Activated naive CD4-positive, alpha-beta T cell treated with anti-CD3 and anti-CD28 coated beads, Interleukin-2, amount 50 U/mL, for 24 hours (primary cell): ENCODE data around the gene DFFB.
A peak's percentile ranks its signal among the peaks of the same experiment; 100 is the strongest.

Source experiments
- H3K27ac Mint-ChIP-seq: one replicate; pipeline ENCODE4 v1.8.0; 2021; ENCODE audit warnings: mild to moderate bottlenecking, mixed read lengths
- H3K27me3 Mint-ChIP-seq: one replicate; pipeline ENCODE4 v1.8.0; 2021; ENCODE audit warnings: mixed read lengths
- H3K36me3 Mint-ChIP-seq: one replicate; pipeline ENCODE4 v1.8.0; 2021; ENCODE audit warnings: mixed read lengths
- H3K4me1 Mint-ChIP-seq: one replicate; pipeline ENCODE4 v1.8.0; 2021; ENCODE audit warnings: mixed read lengths
- H3K4me3 Mint-ChIP-seq: one replicate; pipeline ENCODE4 v1.8.0; 2021; ENCODE audit warnings: mild to moderate bottlenecking, mixed read lengths
- H3K9me3 Mint-ChIP-seq: one replicate; pipeline ENCODE4 v1.8.0; 2021; ENCODE audit warnings: mixed read lengths

DFFB gene

DNA sequence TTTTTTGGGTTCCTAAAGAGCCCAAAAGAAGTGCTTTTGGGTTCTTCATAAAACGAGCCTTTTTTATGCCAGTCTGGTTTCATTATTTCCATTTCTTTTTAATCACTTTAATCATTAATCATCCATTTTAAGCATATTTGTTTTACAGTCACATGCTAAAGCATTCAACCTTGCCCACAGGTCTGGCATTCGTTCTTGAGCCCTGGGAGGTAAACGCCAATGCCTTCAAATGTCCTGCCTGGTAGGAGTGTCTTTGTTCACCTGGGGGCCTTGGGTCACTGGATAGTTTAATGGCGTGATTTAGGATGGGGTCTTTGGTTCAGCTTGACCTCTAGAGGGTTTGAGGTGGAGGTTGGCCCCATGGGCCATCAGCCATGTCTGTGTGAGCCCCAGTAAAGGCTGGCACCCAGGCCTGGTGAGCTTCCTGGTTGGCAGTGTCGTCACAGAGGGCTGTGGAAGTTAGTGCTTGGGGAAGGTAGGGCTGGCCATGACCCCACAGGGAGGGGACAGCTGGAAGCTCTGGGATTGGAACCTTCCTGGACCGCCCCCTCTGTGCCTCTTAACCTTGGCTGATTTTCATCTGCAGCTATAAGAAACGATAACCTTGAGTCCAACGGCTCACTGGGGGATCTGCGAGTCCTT is 22.6 kb downstream of the DFFB start:
- no peaks in the 10 kb centered on the region for H3K27me3 Mint-ChIP-seq
- H3K9me3 Mint-ChIP-seq, result no peaks in the 10 kb centered on the region
- no peaks in the 10 kb centered on the region for H3K4me1 Mint-ChIP-seq
- no peak overlapping the region for H3K4me3 Mint-ChIP-seq
- H3K27ac Mint-ChIP-seq, result no peak overlapping the region
- H3K36me3 Mint-ChIP-seq, result peaks cover 21% of the 10 kb centered on the region

- Mint-ChIP-seq H3K27me3 (no peaks in the 10 kb centered on the region), H3K4me3 (no peak overlapping the region), H3K36me3 (peaks cover 22% of the 10 kb centered on the region), H3K9me3 (no peaks in the 10 kb centered on the region), H3K27ac (peak overlapping the region; percentile 80), H3K4me1 (no peaks in the 10 kb centered on the region)
Measured at GRCh38 chr1:3880429-3881192, 23.3 kb downstream of the DFFB start.

DNA sequence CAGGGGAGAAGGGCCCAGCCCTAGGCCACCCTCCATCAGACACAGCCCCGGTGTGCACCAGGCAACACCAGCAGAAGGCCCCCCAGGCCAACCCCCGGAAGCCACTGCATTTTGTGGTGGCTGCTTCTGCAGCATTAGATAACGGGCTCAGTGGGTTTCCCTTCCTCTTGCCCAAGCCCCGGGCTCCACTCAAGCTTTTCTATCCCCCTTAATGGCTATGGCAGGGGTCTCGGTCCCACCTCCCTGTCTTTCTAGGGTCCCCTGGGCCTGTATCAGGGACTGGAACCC is 23.9 kb downstream of the DFFB start:
- Mint-ChIP-seq H3K27ac (no peak overlapping the region), H3K4me1 (no peaks in the 10 kb centered on the region), H3K9me3 (no peaks in the 10 kb centered on the region), H3K4me3 (no peak overlapping the region), H3K36me3 (peaks cover 22% of the 10 kb centered on the region), H3K27me3 (no peaks in the 10 kb centered on the region)

DNA sequence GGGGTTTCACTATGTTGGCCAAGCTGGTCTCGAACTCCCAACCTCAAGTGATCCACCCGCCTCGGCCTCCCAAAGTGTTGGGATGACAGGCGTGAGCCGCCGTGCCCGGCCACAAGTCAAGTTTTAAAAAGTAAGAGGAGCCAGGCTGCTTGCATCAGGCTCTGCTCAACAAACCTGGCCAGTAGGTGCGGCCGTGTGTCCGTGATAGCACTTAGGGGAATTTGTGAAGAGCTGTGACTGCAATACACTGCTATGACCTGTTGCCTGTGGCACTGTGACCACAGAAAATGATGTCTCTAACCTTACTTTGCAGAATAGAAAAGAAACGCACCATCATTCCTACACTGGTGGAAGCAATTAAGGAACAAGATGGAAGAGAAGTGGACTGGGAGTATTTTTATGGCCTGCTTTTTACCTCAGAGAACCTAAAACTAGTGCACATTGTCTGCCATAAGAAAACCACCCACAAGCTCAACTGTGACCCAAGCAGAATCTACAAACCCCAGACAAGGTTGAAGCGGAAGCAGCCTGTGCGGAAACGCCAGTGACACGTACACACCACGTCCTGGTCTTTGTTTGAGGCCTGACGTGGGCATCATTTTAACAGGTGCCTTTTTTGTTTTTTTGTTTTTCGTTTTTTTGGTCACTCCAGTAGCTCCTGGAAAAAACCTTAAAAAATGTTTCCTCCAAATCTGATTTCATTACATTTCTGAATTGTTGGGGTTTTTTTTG is 26.1 kb downstream of the DFFB start:
- peaks cover 19% of the 10 kb centered on the region for H3K36me3 Mint-ChIP-seq

DNA sequence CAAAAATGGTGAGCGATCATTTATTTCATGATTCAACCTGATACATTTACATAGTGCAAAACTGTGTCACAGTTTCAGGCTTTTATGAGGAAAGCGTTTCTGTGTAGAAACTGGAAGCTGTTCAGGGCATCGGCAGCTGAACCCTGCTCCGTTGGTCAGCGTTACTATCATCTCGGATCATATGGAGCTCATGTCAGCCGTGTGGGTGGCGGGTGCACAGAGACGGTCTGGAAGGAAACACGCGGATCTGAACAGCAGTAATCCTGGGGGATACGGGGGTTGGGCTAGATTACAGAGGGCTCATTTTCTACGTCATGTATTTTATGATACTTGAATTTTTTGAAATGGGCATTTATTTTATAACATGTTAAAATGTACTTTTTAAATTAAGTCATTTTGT is 27.7 kb downstream of the DFFB start:
- peaks cover 12% of the 10 kb centered on the region for H3K36me3 Mint-ChIP-seq
- no peaks in the 10 kb centered on the region for H3K9me3 Mint-ChIP-seq
- H3K4me3 Mint-ChIP-seq, result no peak overlapping the region
- H3K4me1 Mint-ChIP-seq, result peaks cover 4% of the 10 kb centered on the region
- no peak overlapping the region for H3K27ac Mint-ChIP-seq
- H3K27me3 Mint-ChIP-seq, result no peaks in the 10 kb centered on the region

More for the DNA sequence above, 26.1 kb downstream of the DFFB start:
- Mint-ChIP-seq H3K4me1 (no peaks in the 10 kb centered on the region), H3K9me3 (no peaks in the 10 kb centered on the region), H3K27ac (no peak overlapping the region), H3K27me3 (no peaks in the 10 kb centered on the region), H3K4me3 (peak overlapping the region; percentile 2)

- H3K9me3 Mint-ChIP-seq, result no peaks in the 10 kb centered on the region
- no peaks in the 10 kb centered on the region for H3K27me3 Mint-ChIP-seq
- peaks cover 7% of the 10 kb centered on the region for H3K4me1 Mint-ChIP-seq
- H3K36me3 Mint-ChIP-seq, result peaks cover 15% of the 10 kb centered on the region
- no peak overlapping the region for H3K27ac Mint-ChIP-seq
- no peak overlapping the region for H3K4me3 Mint-ChIP-seq
Measured at GRCh38 chr1:3885611-3886010, 28.3 kb downstream of the DFFB start.

DNA sequence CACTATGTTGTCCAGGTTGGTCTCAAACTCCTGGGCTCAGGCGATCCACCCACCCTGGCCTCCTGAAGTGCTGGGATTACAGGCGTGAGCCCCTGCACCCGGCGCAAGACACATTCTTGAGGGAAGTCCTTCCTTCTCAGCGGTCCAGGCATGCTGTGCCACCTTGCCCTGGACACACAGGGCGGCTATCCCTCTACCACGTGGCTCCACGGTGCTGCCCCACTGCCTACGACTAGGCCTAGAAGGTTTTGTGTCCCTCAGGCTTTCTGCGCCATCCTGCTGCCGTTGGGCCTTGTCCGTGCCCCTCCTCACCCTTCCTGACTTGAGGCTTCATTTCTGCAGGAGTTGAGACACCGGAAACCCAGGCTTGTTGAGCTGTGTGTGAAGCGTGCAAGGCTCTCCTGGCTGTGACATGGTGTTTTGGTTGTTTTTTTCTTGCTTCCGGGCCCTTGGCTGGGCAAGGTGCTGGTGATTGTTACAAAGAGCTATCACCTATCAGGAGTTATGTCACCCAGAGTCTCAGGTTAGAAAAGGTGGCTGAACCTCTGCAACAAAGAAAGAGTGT is 28.9 kb downstream of the DFFB start:
- H3K27ac Mint-ChIP-seq, result no peak overlapping the region
- peaks cover 15% of the 10 kb centered on the region for H3K36me3 Mint-ChIP-seq
- H3K4me3 Mint-ChIP-seq, result no peak overlapping the region
- no peaks in the 10 kb centered on the region for H3K9me3 Mint-ChIP-seq
- H3K27me3 Mint-ChIP-seq, result no peaks in the 10 kb centered on the region
- H3K4me1 Mint-ChIP-seq, result peaks cover 12% of the 10 kb centered on the region

DNA sequence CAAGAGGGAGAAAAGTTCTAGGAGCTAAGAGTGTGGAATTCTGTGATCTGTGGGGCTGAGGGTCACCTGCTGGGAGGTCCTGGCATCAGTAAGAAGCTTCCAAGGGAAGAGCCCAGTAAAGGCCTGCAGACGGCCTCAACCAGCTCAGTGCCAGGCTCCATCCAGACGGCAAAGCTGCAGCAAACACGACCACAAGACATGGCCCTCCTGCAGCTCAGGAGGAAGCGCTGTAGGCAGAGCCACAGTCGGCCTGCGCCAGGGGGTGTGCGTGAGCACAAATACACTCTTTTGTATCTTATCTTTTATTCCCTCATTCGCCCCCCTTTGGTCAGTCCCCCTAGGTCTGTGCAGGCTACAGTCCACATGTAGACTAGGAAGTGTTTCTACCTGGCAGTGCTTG is 29.4 kb downstream of the DFFB start:
- Mint-ChIP-seq H3K4me1 (peaks cover 12% of the 10 kb centered on the region), H3K36me3 (peaks cover 15% of the 10 kb centered on the region), H3K27ac (no peak overlapping the region), H3K27me3 (no peaks in the 10 kb centered on the region), H3K4me3 (no peak overlapping the region), H3K9me3 (no peaks in the 10 kb centered on the region)

DNA sequence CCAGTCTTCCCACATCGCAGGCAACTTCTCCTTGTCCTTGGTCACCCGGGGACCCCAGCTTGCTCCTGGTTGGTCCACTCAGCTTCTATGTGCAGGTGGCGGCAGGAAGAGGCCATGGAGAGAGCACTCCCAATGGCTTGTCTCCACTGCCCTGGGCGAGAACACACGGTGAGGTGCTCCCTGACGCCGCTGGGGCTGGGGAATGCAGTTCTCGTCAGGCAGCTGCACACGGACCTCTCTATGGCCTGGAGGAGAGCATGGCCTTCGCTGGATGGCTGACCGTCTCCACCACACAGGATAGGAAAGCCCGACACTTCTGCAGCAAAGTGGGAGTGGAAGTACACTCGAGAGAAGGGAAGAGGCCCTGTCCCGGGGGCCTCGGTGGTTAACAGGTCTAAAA is 31.0 kb downstream of the DFFB start:
- Mint-ChIP-seq H3K27me3 (no peaks in the 10 kb centered on the region), H3K36me3 (peaks cover 15% of the 10 kb centered on the region), H3K27ac (peak overlapping the region; percentile 59), H3K9me3 (no peaks in the 10 kb centered on the region), H3K4me1 (peaks cover 15% of the 10 kb centered on the region), H3K4me3 (no peak overlapping the region)

DNA sequence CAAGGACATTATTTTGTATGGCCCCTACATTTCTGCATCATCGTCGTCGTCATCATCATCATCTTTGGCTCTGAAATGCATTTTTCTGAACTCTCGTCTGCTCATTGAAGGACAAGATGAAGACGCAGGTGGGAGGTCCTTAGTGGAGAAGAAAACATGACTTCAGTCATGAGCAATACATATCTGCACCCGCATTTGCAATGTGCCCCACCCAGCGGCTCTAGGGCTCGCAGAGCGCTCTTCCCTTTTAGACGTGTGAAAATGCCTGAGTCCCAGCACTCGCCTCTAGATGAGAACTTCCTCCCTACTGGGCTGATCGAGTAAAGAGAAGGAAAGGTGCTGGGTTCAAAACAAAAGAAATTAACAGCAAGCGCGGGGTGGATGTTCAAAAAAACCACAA is 32.7 kb downstream of the DFFB start:
- H3K9me3 Mint-ChIP-seq, result no peaks in the 10 kb centered on the region
- H3K27me3 Mint-ChIP-seq, result no peaks in the 10 kb centered on the region
- peak overlapping the region; percentile 38 for H3K4me3 Mint-ChIP-seq
- peaks cover 9% of the 10 kb centered on the region for H3K36me3 Mint-ChIP-seq
- no peak overlapping the region for H3K27ac Mint-ChIP-seq
- H3K4me1 Mint-ChIP-seq, result peaks cover 15% of the 10 kb centered on the region

- no peak overlapping the region for H3K4me3 Mint-ChIP-seq
- no peaks in the 10 kb centered on the region for H3K27me3 Mint-ChIP-seq
- H3K9me3 Mint-ChIP-seq, result no peaks in the 10 kb centered on the region
- peaks cover 8% of the 10 kb centered on the region for H3K36me3 Mint-ChIP-seq
- peaks cover 15% of the 10 kb centered on the region for H3K4me1 Mint-ChIP-seq
- H3K27ac Mint-ChIP-seq, result peak overlapping the region; percentile 8
Measured at GRCh38 chr1:3890389-3891328, 33.4 kb downstream of the DFFB start.

DNA sequence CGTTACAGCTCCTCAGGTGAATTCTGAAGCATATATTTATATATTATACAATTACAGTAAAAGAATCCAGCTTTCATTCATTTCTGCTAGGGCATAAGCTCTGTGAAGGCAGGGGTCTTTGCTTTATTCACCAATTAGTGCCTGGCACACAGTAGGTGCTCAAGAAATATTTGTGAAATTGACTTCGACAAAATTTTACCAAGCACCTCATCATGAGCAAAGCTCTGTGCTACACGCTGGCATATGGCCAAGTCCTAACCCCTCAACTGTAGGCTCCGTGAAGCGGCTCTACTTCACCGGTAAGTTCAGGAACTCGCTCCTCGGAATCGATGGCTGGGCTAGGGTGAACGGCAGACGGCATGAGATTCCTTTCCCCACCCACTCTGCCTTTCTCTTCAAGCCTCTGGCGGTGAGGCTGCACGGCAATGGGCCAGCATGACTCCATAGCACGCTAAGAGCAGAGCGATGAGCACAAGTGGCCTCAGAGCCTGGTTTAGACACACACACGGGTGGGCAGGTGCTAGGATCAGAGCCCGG is 34.1 kb downstream of the DFFB start:
- H3K36me3 Mint-ChIP-seq, result peaks cover 10% of the 10 kb centered on the region
- H3K9me3 Mint-ChIP-seq, result no peaks in the 10 kb centered on the region
- no peaks in the 10 kb centered on the region for H3K27me3 Mint-ChIP-seq
- peaks cover 15% of the 10 kb centered on the region for H3K4me1 Mint-ChIP-seq
- H3K4me3 Mint-ChIP-seq, result no peak overlapping the region
- peak overlapping the region; percentile 80 for H3K27ac Mint-ChIP-seq

DNA sequence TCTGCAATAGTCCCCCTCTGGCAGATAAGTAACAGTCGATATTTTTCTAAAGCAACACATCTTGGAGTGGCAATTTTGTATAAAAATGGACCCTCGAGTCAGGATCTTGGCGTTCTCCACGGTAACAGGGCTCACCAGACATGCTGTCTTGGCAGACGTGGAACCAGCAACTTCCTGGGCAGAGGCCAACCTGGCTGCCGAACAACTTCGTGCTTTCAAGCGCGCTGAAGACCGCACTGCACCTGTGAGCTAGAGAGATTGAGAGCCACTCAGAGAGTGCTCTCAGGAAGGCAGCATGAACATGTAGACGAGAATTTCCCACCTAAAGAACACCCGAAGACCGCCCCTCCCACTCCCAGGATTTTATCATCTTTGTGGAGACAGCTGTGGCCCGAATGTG is 35.5 kb downstream of the DFFB start:
- peak overlapping the region; percentile 17 for H3K27ac Mint-ChIP-seq
- no peaks in the 10 kb centered on the region for H3K27me3 Mint-ChIP-seq
- H3K36me3 Mint-ChIP-seq, result peaks cover 18% of the 10 kb centered on the region
- no peak overlapping the region for H3K4me3 Mint-ChIP-seq
- H3K4me1 Mint-ChIP-seq, result peaks cover 23% of the 10 kb centered on the region
- H3K9me3 Mint-ChIP-seq, result peaks cover 6% of the 10 kb centered on the region

DNA sequence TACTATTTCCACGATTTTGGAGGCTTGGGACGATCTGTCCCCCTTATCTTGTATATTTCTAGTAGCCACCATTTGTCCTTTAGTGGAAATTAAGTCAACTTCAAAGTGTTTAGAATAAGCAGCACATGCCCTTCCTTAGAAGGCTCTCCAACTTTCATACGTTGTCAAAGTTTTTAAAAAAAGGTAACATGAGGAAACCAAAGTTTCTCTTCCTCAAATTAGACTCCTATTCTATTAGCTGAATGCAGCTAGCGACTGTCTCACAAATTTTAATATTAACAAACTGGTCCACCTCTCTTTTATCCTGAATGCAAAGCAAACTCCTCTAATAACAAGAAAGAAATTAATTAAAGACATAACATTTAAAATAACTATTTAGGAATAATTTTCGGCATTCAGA is 35.9 kb downstream of the DFFB start:
- peaks cover 6% of the 10 kb centered on the region for H3K9me3 Mint-ChIP-seq
- H3K4me3 Mint-ChIP-seq, result no peak overlapping the region
- no peaks in the 10 kb centered on the region for H3K27me3 Mint-ChIP-seq
- H3K36me3 Mint-ChIP-seq, result peaks cover 18% of the 10 kb centered on the region
- H3K4me1 Mint-ChIP-seq, result peaks cover 28% of the 10 kb centered on the region
- no peak overlapping the region for H3K27ac Mint-ChIP-seq
